ENCODE data around the gene CACHD1. TPM values are rescaled to one million over a fixed set of nuclear protein-coding genes. Genes with fewer than 3 reads are reported as not detected.

CACHD1 gene
- total and polyA plus RNA-seq, 2 donors from 2014 or later: 3.9 to 8.2 TPM

- Histone ChIP-seq H3K9ac (ENCODE audit: low read length in 3 of 3) (no peak overlapping the region), H3K27me3 (ENCODE audit: control insufficient read depth, insufficient read depth, low read length) (no peaks in the 10 kb centered on the region), H3K9me3 (ENCODE audit: control insufficient read depth in 2 of 3, insufficient read depth in 1 of 3, low read length in 3 of 3) (no peaks in the 10 kb centered on the region), H3K4me3 (ENCODE audit: low read length in 3 of 3) (no peak overlapping the region), H3K36me3 (ENCODE audit: control insufficient read depth in 2 of 3, insufficient read depth in 3 of 3, low read length in 3 of 3) (no peaks in the 10 kb centered on the region), H3K27ac (ENCODE audit: low read depth in 2 of 2, low read length in 2 of 2) (no peak overlapping the region), H3K4me1 (ENCODE audit: control insufficient read depth in 2 of 3, insufficient read depth in 2 of 3, low read depth in 1 of 3, low read length in 3 of 3) (peaks cover 3 to 8% (median 4%) of the 10 kb centered on the region in 3 donors)
- FAIRE-seq: no peak
- peak in 3 of 5 donors; percentile 20 to 73 (median 65) for DNase-seq
- TF ChIP-seq CTCF (IDR thresholded peaks at IDR 0.05; ENCODE audit: borderline replicate concordance, extremely low read depth, insufficient read depth): no peak
- intact Hi-C loops (cut with DNase I): no loop called here
These were observed 127.2 kb downstream of the CACHD1 start for GRCh38 chr1:64597113-64597512.

GRCh38 chr1:64598100-64598571 lies 128.2 kb downstream of the CACHD1 start:
- Histone ChIP-seq H3K36me3 (ENCODE audit: control insufficient read depth in 2 of 3, insufficient read depth in 3 of 3, low read length in 3 of 3) (no peaks in the 10 kb centered on the region), H3K9me3 (ENCODE audit: control insufficient read depth in 2 of 3, insufficient read depth in 1 of 3, low read length in 3 of 3) (no peaks in the 10 kb centered on the region), H3K27ac (ENCODE audit: low read depth in 2 of 2, low read length in 2 of 2) (peak overlapping the region; percentile 29 to 51), H3K27me3 (ENCODE audit: control insufficient read depth, insufficient read depth, low read length) (no peaks in the 10 kb centered on the region), H3K4me3 (ENCODE audit: low read length in 3 of 3) (peak overlapping the region in 1 of 3 donors; percentile 52), H3K9ac (ENCODE audit: low read length in 3 of 3) (peak overlapping the region in 1 of 3 donors; percentile 42), H3K4me1 (ENCODE audit: control insufficient read depth in 2 of 3, insufficient read depth in 2 of 3, low read depth in 1 of 3, low read length in 3 of 3) (peaks cover 3 to 8% (median 4%) of the 10 kb centered on the region in 3 donors)
- intact Hi-C loops (cut with DNase I): no loop called here
- FAIRE-seq (no peak), DNase-seq (peak in 4 of 5 donors; percentile 17 to 76 (median 56))
- TF ChIP-seq CTCF (IDR thresholded peaks at IDR 0.05; ENCODE audit: borderline replicate concordance, extremely low read depth, insufficient read depth): no peak

DNA sequence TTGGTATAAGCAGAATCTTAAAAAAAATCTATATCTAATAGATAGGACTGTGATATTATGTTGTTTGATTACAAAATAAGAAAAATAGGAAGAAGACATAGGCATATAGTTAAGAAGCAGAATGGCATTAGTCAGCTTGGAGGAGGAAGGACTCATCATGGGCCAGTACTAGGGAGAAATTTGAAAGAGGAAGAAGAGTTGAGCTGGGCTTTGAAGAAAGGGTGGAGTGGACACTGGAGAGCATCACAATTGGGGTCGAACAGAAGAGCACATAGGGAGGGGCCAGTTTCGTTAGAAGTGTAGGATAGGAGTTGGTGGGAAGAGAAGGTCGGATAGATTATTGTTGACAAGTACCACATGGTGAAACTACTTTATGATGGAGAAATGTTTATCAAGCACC lies 129.3 kb downstream of the CACHD1 start:
- DNase-seq: no peak
- TF ChIP-seq CTCF (IDR thresholded peaks at IDR 0.05; ENCODE audit: borderline replicate concordance, extremely low read depth, insufficient read depth): no peak
- H3K9me3 ChIP-seq (ENCODE audit: control insufficient read depth in 2 of 3, insufficient read depth in 1 of 3, low read length in 3 of 3): no peaks in the 10 kb centered on the region
- H3K9ac ChIP-seq (ENCODE audit: low read length in 3 of 3): no peak overlapping the region
- no peak overlapping the region for H3K27ac ChIP-seq (ENCODE audit: low read depth in 2 of 2, low read length in 2 of 2)
- H3K36me3 ChIP-seq (ENCODE audit: control insufficient read depth in 2 of 3, insufficient read depth in 3 of 3, low read length in 3 of 3): no peaks in the 10 kb centered on the region
- no peak for FAIRE-seq
- no peak overlapping the region for H3K4me3 ChIP-seq (ENCODE audit: low read length in 3 of 3)
- H3K4me1 ChIP-seq (ENCODE audit: control insufficient read depth in 2 of 3, insufficient read depth in 2 of 3, low read depth in 1 of 3, low read length in 3 of 3): peaks cover 3 to 8% (median 4%) of the 10 kb centered on the region in 3 donors
- intact Hi-C loops (cut with DNase I): no loop called here
- no peaks in the 10 kb centered on the region for H3K27me3 ChIP-seq (ENCODE audit: control insufficient read depth, insufficient read depth, low read length)

- H3K27ac ChIP-seq (ENCODE audit: low read depth in 2 of 2, low read length in 2 of 2): no peak overlapping the region
- FAIRE-seq: no peak
These were observed 131.3 kb downstream of the CACHD1 start for GRCh38 chr1:64601207-64601606.

More at GRCh38 chr1:64601207-64601606, 131.3 kb downstream of the CACHD1 start:
- H3K27me3 ChIP-seq (ENCODE audit: control insufficient read depth, insufficient read depth, low read length): no peaks in the 10 kb centered on the region
- H3K9me3 ChIP-seq (ENCODE audit: control insufficient read depth in 2 of 3, insufficient read depth in 1 of 3, low read length in 3 of 3): no peaks in the 10 kb centered on the region
- TF ChIP-seq CTCF (IDR thresholded peaks at IDR 0.05; ENCODE audit: borderline replicate concordance, extremely low read depth, insufficient read depth): no peak
- DNase-seq: no peak
- no peaks in the 10 kb centered on the region for H3K36me3 ChIP-seq (ENCODE audit: control insufficient read depth in 2 of 3, insufficient read depth in 3 of 3, low read length in 3 of 3)
- H3K4me3 ChIP-seq (ENCODE audit: low read length in 3 of 3): no peak overlapping the region
- no peak overlapping the region for H3K9ac ChIP-seq (ENCODE audit: low read length in 3 of 3)
- intact Hi-C loops (cut with DNase I): no loop called here
- H3K4me1 ChIP-seq (ENCODE audit: control insufficient read depth in 2 of 3, insufficient read depth in 2 of 3, low read depth in 1 of 3, low read length in 3 of 3): peaks cover 3 to 8% (median 4%) of the 10 kb centered on the region in 3 donors
